Loucy (cell line): ENCODE results near the gene CLCN2.

Source experiments
- CTCF ChIP-seq: fragments of 200-600 bp; sonication (generic); conservative IDR thresholded peaks from 2 replicates; pipeline ENCODE4 v1.5.1; 2014; ENCODE audit warnings: mild to moderate bottlenecking, antibody characterized with exemption, low read length
- EZH2phosphoT487 ChIP-seq: fragments of 200-600 bp; IDR thresholded peaks from 2 replicates; pipeline ENCODE4 v1.6.1; 2018; ENCODE audit warnings: antibody characterized with exemption, mild to moderate bottlenecking, moderate library complexity, borderline replicate concordance

DNA sequence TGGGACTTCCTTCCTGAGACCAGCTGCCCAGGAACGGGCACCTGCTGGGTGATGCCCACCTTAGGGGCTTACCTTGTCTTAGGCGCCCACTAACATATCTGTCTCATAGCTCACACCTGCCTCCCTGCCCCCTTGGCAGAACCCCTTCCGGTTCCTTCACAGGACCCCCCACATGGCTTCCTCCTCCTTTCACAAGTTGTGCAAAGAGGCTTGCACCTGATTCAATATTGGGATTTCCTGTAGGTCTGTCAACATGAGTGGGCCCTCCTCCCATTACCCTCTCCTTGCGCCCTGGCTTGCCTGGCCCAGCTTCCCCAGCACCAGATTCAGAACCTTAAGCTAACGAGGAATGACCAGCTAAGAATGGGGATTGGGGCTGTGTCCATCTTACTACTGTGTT is 16.0 kb upstream of the CLCN2 start:
- TF ChIP-seq EZH2phosphoT487 (no peak), CTCF (no peak)
